Dedifferentiated amniotic fluid mesenchymal stem cell (primary cell): Measurements from ENCODE around the gene PLEKHA5.
A peak's percentile ranks its signal among the peaks of the same experiment; 100 is the strongest.
"Not testable (repeated sequence)": the region's sequence is repeated elsewhere in the genome, so short reads cannot be mapped to it uniquely, and the experiment has no call there.

Source experiments
- DNase-seq: peaks from one replicate; pipeline ENCODE4 v3.0.0-alpha.2; 2016; ENCODE audit errors: extremely low spot score

PLEKHA5 gene

GRCh38 chr12:19203013-19203412 lies 73.5 kb downstream of the PLEKHA5 start:
- no peak for DNase-seq

- no peak for DNase-seq
Observed at GRCh38 chr12:19203539-19204506, 74.3 kb downstream of the PLEKHA5 start.

- no peak for DNase-seq
Observed at GRCh38 chr12:19205120-19205519, 75.6 kb downstream of the PLEKHA5 start.

- no peak for DNase-seq
Observed at GRCh38 chr12:19206493-19207077, 77.1 kb downstream of the PLEKHA5 start.

GRCh38 chr12:19208456-19208855 lies 78.9 kb downstream of the PLEKHA5 start:
- no peak for DNase-seq

- no peak for DNase-seq
Observed at GRCh38 chr12:19209661-19210060, 80.1 kb downstream of the PLEKHA5 start.

GRCh38 chr12:19211802-19212201 lies 82.3 kb downstream of the PLEKHA5 start:
- no peak for DNase-seq

GRCh38 chr12:19212245-19212644 lies 82.7 kb downstream of the PLEKHA5 start:
- DNase-seq = no peak

- no peak for DNase-seq
Observed at GRCh38 chr12:19214020-19214419, 84.5 kb downstream of the PLEKHA5 start.

- DNase-seq = no peak
Observed at GRCh38 chr12:19215115-19215514, 85.6 kb downstream of the PLEKHA5 start.

- DNase-seq = no peak
Observed at GRCh38 chr12:19217446-19217845, 87.9 kb downstream of the PLEKHA5 start.

- no peak for DNase-seq
Observed at GRCh38 chr12:19220205-19220604, 90.7 kb downstream of the PLEKHA5 start.

GRCh38 chr12:19220852-19221466 lies 91.4 kb downstream of the PLEKHA5 start:
- no peak for DNase-seq

GRCh38 chr12:19222558-19222957 lies 93.0 kb downstream of the PLEKHA5 start:
- DNase-seq = no peak

- no peak for DNase-seq
Observed at GRCh38 chr12:19223018-19223417, 93.5 kb downstream of the PLEKHA5 start.

- DNase-seq = peak; percentile 61
Observed at GRCh38 chr12:19223695-19224094, 94.2 kb downstream of the PLEKHA5 start.

- DNase-seq = no peak
Observed at GRCh38 chr12:19224746-19225145, 95.2 kb downstream of the PLEKHA5 start.

GRCh38 chr12:19227190-19227879 lies 97.8 kb downstream of the PLEKHA5 start:
- no peak for DNase-seq

GRCh38 chr12:19227880-19228210 lies 98.3 kb downstream of the PLEKHA5 start:
- DNase-seq = no peak

- not testable (repeated sequence) for DNase-seq
Observed at GRCh38 chr12:19229021-19229420, 99.5 kb downstream of the PLEKHA5 start.

GRCh38 chr12:19230299-19230866 lies 100.8 kb downstream of the PLEKHA5 start:
- no peak for DNase-seq

- DNase-seq = no peak
Observed at GRCh38 chr12:19230896-19231295, 101.4 kb downstream of the PLEKHA5 start.
